Activated T-cell treated with anti-CD3 and anti-CD28 coated beads for 24 hours (primary cell): ENCODE measurements around the gene VAV1.
"Not testable (repeated sequence)": the region's sequence is repeated elsewhere in the genome, so short reads cannot be mapped to it uniquely, and the experiment has no call there.

ENCODE experiments used
- DNase-seq: peaks from one replicate; pipeline ENCODE4 v3.0.0-alpha.2; 2020; ENCODE audit warnings: low read depth

VAV1 gene

DNA sequence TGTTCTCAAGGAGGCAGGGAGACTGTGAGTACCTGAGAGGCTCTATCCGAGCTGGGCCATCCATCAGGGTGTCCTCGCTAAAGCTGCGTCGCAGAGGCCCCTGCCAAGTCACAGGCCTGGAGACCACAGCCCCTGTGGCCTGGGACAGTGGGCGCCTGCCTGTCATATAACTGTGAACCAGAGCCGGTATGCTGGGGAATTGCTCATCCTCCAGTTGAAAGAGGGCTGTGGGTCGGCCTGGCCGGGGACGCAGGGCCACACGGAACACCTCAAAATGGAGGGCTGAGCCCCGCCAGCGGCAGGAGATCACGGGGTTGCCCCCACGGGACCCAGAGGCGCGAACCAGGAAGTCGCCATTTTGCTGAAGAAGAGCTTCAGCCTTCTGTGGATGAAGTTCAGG, 11.9 kb upstream of the VAV1 start:
- no peak for DNase-seq

DNA sequence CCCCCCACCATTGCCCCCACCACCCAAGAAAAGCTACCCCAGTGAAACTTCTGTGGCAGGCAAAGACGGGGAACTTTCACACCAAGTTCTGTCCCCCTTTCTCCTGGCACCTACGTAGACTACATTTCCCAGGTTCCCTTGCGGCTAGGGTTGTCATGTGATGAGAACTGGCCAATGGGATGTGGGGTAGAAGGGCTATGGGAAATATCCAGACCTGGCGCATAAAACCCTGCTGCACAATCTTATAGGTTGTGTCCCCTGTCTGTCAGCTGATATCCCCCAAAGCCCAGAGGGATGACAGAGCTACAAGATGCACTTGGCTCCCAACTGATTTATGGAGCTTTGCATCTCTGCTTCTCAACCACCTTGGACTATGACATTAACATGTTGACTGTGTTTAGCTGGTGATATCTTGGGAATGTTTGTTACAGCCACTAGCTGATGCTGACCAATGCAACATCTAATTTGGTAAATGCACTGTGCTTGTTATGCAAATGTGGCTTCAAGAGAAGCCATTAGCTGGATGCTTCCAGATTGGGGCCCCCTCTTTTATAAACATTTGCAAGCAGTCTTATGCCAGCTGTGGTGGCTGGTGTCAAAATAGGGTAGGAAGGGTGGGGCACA, 11.3 kb upstream of the VAV1 start:
- DNase-seq: no peak

DNA sequence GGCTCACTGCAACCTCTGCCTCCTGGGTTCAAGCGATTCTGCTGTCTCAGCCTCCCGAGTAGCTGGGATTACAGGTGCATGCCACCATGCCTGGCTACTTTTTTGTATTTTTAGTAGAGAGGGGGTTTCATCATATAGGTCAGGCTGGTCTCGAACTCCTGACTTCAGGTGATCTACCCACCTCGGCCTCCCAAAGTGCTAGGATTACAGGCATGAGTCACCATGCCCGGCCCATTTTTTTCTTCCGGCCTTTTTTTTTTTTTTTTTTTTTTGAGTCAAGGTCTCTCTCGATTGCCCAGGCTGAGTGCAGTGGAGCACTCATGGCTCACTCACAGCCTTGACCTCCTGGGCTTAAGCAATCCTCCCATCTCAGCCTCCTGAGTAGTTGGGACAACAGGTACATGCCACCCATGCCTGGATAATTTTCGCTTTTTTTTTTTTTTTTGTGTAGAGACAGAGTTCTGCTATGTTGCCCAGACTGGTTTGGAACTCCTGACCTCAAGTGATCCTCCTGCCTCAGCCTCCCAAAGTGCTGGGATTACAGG, 10.2 kb upstream of the VAV1 start:
- not testable (repeated sequence) for DNase-seq

DNA sequence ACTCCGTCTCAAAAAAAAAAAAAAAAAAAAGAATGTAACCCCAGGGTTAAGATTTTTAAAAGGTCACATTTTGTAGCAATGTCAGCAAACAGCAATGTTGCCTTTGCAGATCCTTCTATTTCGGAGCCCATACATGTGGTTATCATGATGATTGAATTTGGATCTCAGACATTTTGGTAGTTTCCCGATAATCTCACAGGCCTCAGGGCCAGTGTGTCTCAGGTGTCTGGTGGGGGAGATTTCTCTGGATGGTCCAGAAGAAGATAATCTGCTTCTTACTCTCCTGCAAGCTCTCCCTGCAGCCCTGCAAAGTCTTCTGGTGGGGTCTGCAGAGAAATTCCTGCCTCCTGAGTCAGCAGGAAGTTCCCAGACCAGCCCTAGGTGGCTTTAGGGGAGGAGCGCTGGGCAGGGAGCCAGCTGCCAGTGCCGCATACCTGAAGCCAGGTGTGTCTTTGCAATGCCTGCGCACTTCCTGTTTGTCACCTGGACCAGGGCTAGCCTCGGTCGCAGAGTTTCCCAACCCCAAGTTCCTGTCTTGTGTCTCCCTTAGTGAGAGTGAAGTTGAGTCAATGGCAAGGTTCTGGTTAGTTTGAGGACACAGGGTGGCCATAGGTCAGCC, 6.7 kb upstream of the VAV1 start:
- no peak for DNase-seq

DNA sequence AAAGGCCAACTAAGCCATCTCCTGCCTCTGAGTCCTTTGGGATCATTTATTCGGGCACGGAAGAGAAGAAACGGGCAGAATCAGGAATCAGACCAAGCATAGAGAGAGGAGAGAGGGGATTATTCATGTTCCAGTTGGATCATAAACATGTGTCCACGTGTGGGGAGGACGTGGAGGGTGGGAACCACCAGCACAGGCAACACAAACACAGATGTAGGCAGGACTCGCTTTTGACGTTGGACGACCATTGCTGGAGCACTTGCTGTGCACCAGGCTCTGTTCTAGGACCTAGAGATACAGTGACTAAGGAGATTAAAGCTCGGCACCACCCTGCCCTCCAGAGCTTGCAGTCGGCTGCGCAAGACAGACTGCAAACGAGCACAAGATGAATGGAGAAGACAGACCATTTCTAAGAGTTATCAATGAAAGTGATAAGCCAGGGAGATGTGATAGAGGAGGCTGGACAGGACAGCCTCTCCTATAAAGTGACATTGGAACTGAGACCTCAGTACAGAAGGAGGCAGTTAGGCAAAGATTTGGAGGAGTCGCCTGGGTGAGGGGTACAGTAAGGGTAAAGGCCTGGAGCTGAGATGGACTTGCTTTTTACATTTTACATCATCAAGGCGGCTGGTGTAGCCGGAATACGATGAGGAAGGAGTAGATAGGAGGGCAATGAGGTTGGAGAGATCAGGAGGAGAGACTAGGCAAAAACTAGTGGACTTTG, 6.0 kb upstream of the VAV1 start:
- no peak for DNase-seq

DNA sequence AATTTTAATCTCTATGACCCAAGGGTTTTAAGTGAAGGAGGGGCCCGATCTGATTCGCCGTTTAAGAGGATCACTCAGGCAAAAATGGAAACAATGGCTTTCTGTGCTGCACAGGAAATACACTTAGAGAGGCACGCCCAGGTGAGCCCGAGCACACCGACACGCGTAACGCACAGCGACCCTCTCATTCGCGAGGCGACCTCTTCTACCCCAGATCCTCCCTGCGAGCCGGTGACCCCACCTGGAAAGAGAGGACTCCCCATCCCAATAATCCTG, 5.5 kb upstream of the VAV1 start:
- DNase-seq: no peak

DNA sequence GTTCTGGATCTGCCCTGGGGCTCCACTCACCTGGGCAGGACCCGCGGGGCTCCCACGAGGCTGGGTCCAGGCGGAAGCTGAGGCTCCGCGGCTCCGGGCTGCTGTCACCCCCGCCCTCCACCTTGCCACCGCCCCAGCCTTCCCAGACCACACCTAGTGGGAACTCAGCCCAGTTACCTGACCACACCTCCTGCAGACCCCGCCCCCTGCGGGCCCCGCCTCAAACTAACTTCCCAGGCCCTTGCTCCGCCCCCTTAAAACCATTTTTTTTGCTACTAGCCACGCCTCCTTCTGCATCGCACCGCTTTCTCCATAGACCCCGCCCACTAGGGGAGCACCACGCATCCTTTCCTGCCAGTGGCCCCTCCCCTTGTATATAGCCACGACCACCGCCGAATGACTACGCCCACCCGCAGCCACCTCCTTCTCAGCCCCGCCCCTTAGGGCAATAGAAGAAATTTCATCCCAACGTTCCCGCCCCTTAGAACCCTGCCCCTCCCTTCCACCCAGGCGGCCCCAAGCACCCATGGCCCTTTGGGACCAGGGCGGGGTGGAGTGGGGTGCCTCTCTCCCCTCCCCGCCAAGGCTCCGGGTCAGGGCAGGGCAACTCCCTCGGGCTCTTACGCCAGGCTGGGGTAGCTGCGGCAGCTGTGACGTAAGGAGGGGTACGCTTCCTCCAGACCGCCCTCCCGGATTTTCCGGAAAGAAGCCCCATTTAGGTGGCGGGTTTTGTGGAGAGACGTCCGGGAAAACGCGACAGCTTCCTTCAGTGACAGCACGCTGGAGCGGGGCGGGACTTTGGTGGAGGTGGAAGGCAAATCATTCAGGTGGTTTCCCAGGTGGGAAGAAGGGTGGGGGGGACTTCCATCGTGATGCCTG, 4.9 kb upstream of the VAV1 start, which contains the start of gene SH2D3A:
SH2D3A (minus strand) TSS at position 79 of the 879 bp plus-strand sequence. CDS start 3,687 bp downstream, outside the sequence.
- peak; percentile 89 for DNase-seq

DNA sequence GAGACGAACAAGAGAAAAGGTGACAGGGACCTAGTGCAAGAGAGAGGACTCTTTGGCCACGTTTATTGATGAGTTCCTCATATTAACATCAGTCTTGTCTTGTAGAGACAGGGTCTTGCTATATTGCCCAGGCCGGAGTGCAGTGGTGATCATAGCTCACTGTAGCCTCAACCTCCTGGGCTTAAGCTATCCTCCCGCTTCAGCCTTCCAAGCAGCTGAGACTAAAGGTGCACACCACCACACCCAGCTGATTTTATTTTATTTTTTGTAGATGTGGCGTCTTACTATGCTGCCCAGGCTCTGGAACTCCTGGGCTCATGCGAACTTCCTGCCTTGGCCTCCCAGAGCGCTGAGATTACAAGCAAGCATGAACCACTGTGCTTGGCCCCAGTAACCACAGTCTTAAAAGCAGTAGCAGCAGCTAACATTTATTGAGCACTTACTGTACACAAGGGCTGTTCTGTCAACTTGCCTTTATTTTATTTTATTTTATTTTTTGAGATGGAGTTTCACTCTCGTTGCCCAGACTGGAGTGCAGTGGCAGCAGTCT, 4.2 kb upstream of the VAV1 start:
- no peak for DNase-seq

DNA sequence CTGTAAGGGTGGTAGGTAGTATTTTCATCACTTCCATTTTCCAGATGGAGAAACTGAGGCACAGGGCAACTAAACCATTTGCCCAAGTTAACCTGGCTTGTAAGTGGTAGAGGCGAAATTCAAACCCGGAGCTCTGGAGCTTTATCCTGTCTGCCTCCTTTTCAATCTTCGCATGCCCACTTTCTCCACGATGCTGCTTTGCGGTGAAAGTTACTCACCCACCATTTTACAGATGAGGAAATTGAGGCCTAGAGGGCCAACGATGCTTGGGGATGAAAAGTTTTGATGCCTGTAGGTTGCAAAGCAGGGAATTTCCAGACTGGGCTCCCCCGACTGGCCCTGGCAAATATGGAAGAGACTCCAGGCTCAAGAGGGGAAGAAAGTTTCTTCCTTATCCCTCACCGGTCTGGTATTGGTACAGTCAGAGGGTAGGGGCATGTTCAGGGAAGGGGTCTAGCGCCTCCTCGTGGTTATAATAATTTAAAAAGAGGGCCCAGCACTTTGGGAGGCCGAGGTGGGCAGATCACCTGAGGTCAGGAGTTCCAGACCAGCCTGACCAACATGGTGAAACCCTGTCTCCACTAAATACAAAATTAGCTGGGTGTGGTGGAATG, 3.4 kb upstream of the VAV1 start:
- no peak for DNase-seq

DNA sequence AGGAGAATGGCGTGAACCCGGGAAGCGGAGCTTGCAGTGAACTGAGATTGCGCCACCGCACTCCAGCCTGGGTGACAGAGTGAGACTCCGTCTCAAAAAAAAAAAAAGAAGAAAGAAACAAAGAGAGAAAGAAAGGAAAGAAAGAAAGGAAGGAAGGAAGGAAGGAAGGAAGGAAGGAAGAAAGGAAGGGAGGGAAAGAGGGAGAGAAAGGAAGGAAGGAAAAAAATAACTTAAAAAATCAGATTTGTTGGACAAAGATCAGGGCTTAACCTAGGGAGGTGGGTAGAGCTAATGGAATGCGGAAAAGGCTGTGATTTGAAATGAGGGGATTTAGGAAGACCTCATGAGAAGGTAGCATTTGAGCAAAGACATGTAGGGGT, 870 bp upstream of the VAV1 start:
- not testable (repeated sequence) for DNase-seq

DNA sequence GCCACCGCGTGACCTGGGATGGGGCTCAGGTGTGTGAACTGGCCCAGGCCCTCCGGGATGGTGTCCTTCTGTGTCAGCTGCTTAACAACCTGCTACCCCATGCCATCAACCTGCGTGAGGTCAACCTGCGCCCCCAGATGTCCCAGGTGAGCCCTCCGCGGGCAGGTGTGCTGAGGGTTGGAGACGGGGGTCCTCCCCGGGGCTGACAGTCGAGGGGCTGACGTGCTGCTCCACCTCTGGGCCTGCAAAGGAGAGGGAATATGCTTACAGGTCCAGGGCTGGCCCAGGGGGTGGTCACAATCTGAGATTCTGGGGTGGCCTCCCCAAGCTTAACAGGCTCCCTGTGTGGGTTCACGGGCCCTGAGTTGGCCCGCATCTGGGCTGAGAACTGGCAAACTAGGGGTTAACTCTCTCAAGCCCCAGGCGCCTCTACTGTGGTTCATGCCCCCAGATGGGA, 386 bp downstream of the VAV1 start:
- no peak for DNase-seq

DNA sequence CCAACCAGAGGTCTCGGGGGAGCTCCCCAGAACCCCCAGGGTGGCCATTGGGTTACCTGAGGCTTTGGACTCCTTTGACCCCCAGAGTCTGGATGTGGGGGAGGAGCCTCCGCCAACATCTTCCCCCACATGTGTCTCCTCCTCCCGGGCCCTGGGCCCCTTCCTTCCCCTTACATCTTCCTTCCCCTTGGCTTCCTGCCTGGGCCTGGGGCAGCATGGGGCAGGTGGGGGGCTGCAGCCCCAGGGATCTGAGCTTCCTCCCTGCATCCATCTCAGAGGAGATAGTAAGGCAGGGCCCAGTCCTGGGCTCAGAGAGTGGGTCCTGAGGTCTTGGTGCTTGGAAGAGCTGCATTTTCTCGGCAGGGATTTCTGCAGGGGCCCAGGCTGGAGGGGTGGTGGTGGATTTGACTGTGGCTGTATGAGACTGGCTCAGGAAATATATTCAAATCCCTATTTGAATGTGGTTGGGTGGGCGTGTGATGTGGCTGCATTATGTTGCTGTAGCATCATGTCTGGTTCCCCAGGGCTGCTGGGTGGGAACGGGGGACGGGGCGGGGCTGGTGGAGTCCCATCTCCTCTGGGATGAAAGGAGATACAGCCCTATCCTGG, 919 bp downstream of the VAV1 start:
- DNase-seq: peak; percentile 49

DNA sequence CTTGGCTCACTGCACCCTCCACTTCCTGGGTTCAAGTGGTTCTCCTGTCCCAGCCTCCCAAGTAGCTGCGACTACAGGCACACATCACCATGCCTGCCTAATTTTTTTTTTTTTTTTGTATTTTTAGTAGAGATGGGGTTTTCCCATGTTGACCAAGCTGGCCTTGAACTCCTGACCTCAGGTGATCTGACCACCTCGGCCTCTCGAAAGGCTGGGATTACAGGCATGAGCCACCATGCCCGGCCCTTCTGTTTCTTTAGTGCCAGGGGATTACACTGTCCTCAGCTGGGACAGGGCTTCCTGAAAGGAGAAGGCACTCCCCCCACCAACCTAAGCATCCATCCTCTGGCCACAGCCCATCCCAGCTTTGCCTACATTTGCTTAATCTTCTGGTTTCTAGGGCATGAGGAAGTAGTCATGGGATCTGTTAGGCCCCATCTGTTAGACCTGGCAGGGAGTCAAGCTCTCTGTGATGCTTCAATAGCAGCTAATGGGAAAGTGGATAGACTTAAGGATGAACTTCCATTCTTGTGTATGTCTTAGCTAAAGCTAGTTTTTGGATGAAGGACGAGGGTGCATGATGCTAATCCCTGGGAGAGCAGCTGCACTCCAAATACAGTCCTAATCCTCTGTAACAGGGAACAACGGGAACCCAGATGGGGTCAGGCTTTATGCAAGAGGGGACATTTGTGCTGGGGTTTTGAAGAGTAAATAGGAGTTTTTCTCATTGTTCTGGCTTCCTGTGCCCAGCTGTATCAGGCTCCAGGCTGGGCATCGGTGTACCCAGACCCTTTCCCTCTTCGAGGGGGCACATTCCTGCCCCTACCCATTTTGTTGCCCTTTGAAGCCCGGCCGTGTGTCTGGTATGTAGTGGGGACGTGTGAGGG, 2.6 kb downstream of the VAV1 start:
- no peak for DNase-seq

DNA sequence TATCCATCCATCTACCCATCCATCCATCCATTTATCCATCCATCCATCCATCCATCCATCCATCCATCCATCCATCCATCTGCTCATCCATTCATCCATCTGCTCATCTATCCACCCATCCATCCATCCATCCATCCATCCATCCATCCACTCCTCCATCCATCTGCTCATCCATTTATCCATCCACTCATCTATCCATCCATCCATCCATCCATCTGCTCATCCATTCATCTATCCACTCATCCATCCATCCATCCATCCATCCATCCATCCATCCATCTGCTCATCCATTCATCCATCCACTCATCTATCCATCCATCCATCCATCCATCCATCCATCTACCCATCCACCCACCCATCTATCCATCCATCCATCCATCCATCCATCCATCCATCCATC, 3.5 kb downstream of the VAV1 start:
- DNase-seq: not testable (repeated sequence)

DNA sequence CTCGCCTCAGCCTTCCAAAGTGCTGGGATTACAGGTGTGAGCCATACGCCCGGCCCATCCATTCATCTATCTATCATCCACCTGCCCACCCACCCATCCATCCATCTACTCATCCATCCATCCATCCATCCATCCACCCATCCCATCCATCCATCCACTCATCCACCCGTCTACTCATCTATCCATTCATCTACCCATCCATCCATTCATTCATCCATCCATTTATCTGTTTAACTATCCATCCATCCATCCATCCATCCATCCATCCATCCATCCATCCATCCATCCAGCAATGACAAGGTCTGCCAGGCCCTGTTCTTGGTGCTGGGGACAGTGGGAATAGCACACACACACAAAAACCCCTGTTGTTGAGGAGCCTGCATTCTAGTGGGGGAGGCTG, 4.5 kb downstream of the VAV1 start:
- no peak for DNase-seq

DNA sequence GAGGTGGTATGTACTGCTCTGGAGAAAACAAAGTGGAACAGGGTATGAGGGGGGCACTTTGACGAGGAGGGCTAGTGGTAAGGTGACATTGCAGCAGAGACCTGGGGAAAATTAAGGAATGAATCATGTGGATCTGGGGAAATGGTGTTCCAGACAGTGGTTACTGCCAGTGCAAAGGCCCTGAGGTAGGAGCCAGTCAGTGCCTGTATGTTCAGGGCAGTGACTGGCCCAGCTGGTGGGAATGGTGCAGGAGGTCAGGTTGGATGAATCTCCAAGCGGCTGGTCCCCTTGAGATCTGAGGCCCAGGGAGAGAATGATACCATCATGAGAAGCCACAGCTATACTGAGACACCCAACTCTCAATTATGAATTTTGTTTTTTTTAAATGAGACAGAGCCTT, 4.9 kb downstream of the VAV1 start:
- DNase-seq: no peak

DNA sequence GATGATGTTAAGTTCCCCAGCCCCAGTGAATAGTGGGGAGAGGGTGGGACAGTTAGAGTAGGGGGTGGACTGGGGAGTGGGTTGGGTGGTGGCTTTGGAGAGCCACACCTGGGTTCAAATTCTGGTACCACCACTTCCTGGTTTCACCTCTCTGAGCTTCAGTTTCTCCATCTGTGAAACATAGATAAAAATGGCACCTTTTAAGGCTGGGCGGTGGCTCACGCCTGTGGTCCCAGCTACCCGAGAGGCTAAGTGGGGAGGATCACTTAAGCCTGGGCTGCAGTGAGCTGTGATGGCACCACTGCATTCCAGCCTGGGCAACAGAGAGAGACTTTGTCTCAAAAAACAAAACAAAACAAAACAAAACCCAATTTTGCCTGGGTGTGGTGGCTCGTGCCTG, 5.9 kb downstream of the VAV1 start:
- DNase-seq: no peak

DNA sequence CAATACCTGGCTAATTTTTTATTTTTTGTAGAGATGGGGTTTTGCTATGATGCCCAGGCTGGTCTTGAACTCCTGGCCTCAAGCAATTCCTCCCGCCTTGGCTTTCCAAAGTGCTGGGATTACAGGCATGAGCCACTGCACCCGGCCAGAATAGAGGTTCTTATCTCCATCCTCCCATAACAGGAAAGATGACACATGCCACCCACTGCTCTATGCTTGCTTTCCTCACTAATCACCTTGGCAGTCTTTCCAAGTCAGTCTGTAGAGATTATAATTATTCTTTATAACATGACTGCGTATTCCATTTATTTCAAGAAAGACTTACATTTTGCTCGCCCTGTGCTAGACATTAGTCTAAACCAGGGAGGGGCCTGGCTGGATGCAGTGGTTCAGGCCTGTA, 6.7 kb downstream of the VAV1 start:
- DNase-seq: no peak

DNA sequence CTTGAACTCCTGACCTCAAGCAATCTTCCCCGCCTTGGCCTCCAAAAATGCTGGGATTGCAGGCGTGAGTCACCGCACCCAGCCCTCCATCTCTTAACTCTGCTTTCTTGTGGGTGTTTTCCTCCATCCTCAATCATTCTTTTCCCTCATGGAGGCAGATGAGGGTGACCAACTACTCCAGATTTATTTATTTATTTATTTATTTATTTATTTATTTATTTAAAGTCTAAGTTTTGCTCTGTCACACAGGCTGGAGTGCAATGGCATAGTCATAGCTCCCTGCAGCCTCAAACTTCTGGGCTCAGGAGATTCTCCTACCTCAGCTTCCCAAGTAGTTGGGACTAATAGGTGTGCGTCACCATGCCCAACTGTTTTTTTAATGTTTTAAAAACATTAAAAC, 14.9 kb downstream of the VAV1 start:
- no peak for DNase-seq

DNA sequence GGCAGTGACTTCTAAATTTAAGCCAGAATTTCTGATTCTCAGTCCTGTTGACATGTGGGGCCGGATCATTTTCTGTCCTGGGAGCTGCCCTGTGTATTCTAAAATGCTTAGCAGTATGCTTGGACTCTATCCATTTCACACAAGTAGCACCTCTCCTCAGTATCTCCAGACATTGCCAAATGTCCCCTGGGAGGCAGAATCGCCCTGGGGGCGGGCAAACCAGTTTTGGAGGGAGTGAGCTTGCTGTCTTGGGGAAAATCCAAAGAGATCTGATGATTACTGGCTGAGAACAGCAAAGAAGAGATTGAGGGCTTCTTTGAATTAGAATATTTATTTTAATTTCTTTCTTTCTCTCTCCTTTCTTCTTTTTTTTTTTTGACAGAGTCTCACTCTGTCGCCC, 16.4 kb downstream of the VAV1 start:
- no peak for DNase-seq
